GM18907 (cell line): ENCODE measurements around the gene SLC22A2.
"Not testable (repeated sequence)": the region's sequence is repeated elsewhere in the genome, so short reads cannot be mapped to it uniquely, and the experiment has no call there.

Experiments used
- ATAC-seq: cut with Tn5 transposase; IDR thresholded peaks from one replicate; pipeline ENCODE4 v1.9.1; 2021; ENCODE audit warnings: mild to moderate bottlenecking, moderate library complexity; ENCODE audit not compliant: unreplicated experiment

SLC22A2 gene

GRCh38 chr6:160252073-160252813 lies 6.4 kb downstream of the SLC22A2 start:
- no peak for ATAC-seq

GRCh38 chr6:160249671-160250070 lies 8.9 kb downstream of the SLC22A2 start:
- no peak for ATAC-seq

GRCh38 chr6:160248538-160248937 lies 10.1 kb downstream of the SLC22A2 start:
- no peak for ATAC-seq

- ATAC-seq, result no peak
Observed at GRCh38 chr6:160247457-160247883, 11.2 kb downstream of the SLC22A2 start.

- ATAC-seq, result no peak
Observed at GRCh38 chr6:160240691-160241084, 17.9 kb downstream of the SLC22A2 start.

- no peak for ATAC-seq
Observed at GRCh38 chr6:160239929-160240690, 18.5 kb downstream of the SLC22A2 start.

GRCh38 chr6:160238761-160239751 lies 19.6 kb downstream of the SLC22A2 start:
- ATAC-seq, result no peak

GRCh38 chr6:160238278-160238711 lies 20.3 kb downstream of the SLC22A2 start:
- no peak for ATAC-seq

GRCh38 chr6:160237597-160238275 lies 20.9 kb downstream of the SLC22A2 start:
- not testable (repeated sequence) for ATAC-seq

- ATAC-seq, result not testable (repeated sequence)
Observed at GRCh38 chr6:160236235-160236872, 22.3 kb downstream of the SLC22A2 start.

- ATAC-seq, result not testable (repeated sequence)
Observed at GRCh38 chr6:160233950-160234640, 24.5 kb downstream of the SLC22A2 start.

GRCh38 chr6:160227769-160228161 lies 30.9 kb downstream of the SLC22A2 start:
- ATAC-seq, result no peak

- no peak for ATAC-seq
Observed at GRCh38 chr6:160227038-160227768, 31.4 kb downstream of the SLC22A2 start.

- no peak for ATAC-seq
Observed at GRCh38 chr6:160226118-160226591, 32.5 kb downstream of the SLC22A2 start.

GRCh38 chr6:160224639-160225237 lies 33.9 kb downstream of the SLC22A2 start:
- no peak for ATAC-seq

GRCh38 chr6:160222491-160222890 lies 36.1 kb downstream of the SLC22A2 start:
- no peak for ATAC-seq

GRCh38 chr6:160221918-160222317 lies 36.7 kb downstream of the SLC22A2 start:
- ATAC-seq, result no peak

- peak; percentile 86 for ATAC-seq
Observed at GRCh38 chr6:160221423-160221822, 37.2 kb downstream of the SLC22A2 start.
